ENCODE measurements around the gene GREB1.

DNA sequence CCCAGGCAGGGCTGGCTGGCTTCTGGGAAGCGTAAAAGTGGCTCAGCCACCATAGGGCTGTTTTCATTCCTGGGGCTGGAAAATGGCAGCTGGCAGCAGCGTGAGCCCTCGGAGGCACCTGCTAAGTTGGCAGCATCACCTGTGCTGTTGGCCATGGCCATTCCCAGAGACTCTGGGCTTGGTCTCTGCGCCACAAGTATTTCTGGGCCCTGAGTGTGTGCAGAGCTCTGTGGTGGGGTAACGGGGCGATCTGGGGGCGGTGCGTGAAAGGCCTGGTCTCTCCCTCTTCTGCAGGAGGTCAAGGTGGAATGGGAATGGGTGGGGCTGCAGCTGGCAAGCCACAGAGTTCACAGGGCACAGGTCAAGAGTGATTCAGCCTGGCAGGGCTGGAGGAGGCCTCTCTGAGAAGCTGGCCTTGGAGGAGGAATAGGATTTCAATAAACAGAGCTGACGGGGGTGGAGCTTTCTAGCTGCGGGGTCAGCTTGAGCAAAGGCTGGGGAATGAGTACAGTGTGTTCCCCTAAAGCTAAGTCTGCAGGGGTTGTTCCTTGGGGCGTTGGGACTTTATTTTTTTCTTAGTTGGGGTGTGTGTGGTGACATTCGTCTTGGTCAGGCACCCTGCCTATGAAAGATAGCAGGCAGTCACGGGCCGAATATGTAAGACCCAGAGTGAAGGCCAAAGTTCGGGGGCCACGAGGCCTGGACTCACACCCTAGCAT is 146.5 kb downstream of the GREB1 start:
- TF ChIP-seq, protein P1, sequence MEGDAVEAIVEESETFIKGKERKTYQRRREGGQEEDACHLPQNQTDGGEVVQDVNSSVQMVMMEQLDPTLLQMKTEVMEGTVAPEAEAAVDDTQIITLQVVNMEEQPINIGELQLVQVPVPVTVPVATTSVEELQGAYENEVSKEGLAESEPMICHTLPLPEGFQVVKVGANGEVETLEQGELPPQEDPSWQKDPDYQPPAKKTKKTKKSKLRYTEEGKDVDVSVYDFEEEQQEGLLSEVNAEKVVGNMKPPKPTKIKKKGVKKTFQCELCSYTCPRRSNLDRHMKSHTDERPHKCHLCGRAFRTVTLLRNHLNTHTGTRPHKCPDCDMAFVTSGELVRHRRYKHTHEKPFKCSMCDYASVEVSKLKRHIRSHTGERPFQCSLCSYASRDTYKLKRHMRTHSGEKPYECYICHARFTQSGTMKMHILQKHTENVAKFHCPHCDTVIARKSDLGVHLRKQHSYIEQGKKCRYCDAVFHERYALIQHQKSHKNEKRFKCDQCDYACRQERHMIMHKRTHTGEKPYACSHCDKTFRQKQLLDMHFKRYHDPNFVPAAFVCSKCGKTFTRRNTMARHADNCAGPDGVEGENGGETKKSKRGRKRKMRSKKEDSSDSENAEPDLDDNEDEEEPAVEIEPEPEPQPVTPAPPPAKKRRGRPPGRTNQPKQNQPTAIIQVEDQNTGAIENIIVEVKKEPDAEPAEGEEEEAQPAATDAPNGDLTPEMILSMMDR (IDR thresholded peaks at IDR 0.05) = no peak
- TF ChIP-seq RCOR1 (IDR thresholded peaks at IDR 0.05; ENCODE audit: low read length) (no peak), POLR2AphosphoS5 (IDR thresholded peaks at IDR 0.05; ENCODE audit: low read depth, low read length) (no peak), EZH2phosphoT487 (IDR thresholded peaks at IDR 0.05; ENCODE audit: borderline replicate concordance, low read depth) (no peak), GATA2 (CRISPR knock-in tag; IDR thresholded peaks at IDR 0.05) (no peak), ELF1 (IDR thresholded peaks at IDR 0.05) (no peak), JUND (IDR thresholded peaks at IDR 0.05) (no peak), NFIC (IDR thresholded peaks at IDR 0.05; ENCODE audit: borderline replicate concordance) (no peak), YY1 (IDR thresholded peaks at IDR 0.05; ENCODE audit: low read depth) (no peak), RAD21 (IDR thresholded peaks at IDR 0.05; ENCODE audit: low read length) (no peak), EP300 (IDR thresholded peaks at IDR 0.05; ENCODE audit: borderline replicate concordance in 1 of 2, low read depth in 1 of 2, low read length in 1 of 2) (no peak), RFX5 (IDR thresholded peaks at IDR 0.05; ENCODE audit: low read length) (no peak), TEAD4 (IDR thresholded peaks at IDR 0.05; ENCODE audit: borderline replicate concordance, insufficient read depth) (no peak)
- TF ChIP-seq, protein P2, sequence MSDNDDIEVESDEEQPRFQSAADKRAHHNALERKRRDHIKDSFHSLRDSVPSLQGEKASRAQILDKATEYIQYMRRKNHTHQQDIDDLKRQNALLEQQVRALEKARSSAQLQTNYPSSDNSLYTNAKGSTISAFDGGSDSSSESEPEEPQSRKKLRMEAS (IDR thresholded peaks at IDR 0.05; ENCODE audit: low read depth) = no peak
